ENCODE measurements around the gene SCRN2. TPM values are rescaled to one million over a fixed set of nuclear protein-coding genes. Genes with fewer than 3 reads are reported as not detected.

SCRN2 gene
- total and polyA plus RNA-seq, 2 of the 13 experiments (the other 11 are each of a cell fraction or from before 2014, with no cell fraction given): 21.7 to 29.5 TPM

DNA sequence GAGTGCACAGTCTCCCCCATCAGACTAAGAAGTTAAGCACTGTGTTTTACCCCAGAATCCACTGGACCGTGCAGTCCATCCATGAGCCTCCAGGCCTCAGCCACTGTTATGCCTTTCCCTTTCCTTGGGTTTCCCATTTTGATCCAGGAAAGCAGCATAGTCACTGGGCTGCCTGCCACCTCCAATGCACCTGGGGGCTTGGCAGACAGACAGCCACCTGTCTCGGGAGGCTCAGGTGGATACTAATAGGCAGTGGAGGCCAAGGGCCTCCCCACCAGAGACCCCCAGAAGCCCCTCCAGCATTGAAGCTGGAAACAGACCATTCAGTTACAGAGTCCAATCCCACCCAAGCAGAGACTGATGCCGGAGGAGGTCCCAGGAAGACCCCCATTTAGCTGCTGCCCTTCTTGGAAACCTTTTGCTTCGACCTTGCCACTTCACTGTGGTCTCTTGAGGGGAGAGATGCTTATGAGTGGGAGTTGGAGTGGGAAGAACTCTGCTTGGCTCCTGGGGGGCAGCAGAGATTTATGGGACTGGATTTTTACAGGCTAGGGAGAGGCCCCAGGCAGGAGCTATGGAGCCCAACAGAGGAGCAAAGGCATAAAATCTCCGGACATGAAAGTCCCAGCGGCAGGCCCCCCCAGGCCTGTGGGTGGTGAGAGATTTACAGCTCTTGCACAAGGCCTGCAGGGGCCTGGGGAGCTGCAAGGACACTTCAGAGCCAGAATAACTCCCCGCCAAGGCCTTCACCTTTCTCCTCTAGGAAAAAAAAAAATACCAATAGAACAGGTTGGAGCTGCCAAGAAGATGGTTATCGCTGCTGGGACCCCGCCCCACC, 42.7 kb upstream of the SCRN2 start:
- DNase-seq (ENCODE audit: low spot score): no peak
- no peak for FAIRE-seq
- ATAC-seq: no peak
- H3K4me3 ChIP-seq (replicated peaks in 1 of 3; ENCODE audit: insufficient read depth in 1 of 3, low read depth in 2 of 3, low read length in 3 of 3): no peak overlapping the region
- no peaks in the 10 kb centered on the region for H4K20me1 ChIP-seq (ENCODE audit: insufficient read depth, low read length)
- intact Hi-C loops (cut with micrococcal nuclease; ENCODE audit: unreplicated experiment): no loop called here
- 28% methylated on average over 9 of the region's 9 CpGs for WGBS (ENCODE audit: low lambda C conversion rate)
- CTCF ChIA-PET (ENCODE audit: low intra/inter-chr PET ratio, low total read pairs): no interaction called here
- POLR2A ChIA-PET: interaction anchor here (1.1 to 3.9 kb wide), 2 partner anchors 12 to 42 kb away, joined by 6 to 36 read pairs; partner anchors contain the start of genes SCRN2 and SP2
- H3K9me3 ChIP-seq (ENCODE audit: low read length): no peaks in the 10 kb centered on the region
- no peak overlapping the region for H2AFZ ChIP-seq (ENCODE audit: low read length)
- peaks cover 7 to 46% of the 10 kb centered on the region in 2 experiments; a peak in 4 of 5 replicates for H3K27me3 ChIP-seq (ENCODE audit: control insufficient read depth in 1 of 2, insufficient read depth in 2 of 2, low read length in 2 of 2)
- H3K36me3 ChIP-seq (replicated peaks in 1 of 2; ENCODE audit: control insufficient read depth in 1 of 2, insufficient read depth in 2 of 2, low read length in 2 of 2): no peaks in the 10 kb centered on the region
- no TSS peak for BruUV-seq (replicated peaks)
- in situ Hi-C loops (cut with HindIII; ENCODE audit: extremely low pct_ligation_motif_present, low pct_unique_long_range_greater_than_20kb): no loop called here
- no peaks in the 10 kb centered on the region for H3K79me2 ChIP-seq (ENCODE audit: insufficient read depth, low read length)
- TF ChIP-seq BCL3 (CRISPR knock-in tag; IDR thresholded peaks at IDR 0.05): no peak
- no peak for TF ChIP-seq KIAA2018 (CRISPR knock-in tag; IDR thresholded peaks at IDR 0.05; ENCODE audit: borderline replicate concordance)
- TF ChIP-seq, protein P1, sequence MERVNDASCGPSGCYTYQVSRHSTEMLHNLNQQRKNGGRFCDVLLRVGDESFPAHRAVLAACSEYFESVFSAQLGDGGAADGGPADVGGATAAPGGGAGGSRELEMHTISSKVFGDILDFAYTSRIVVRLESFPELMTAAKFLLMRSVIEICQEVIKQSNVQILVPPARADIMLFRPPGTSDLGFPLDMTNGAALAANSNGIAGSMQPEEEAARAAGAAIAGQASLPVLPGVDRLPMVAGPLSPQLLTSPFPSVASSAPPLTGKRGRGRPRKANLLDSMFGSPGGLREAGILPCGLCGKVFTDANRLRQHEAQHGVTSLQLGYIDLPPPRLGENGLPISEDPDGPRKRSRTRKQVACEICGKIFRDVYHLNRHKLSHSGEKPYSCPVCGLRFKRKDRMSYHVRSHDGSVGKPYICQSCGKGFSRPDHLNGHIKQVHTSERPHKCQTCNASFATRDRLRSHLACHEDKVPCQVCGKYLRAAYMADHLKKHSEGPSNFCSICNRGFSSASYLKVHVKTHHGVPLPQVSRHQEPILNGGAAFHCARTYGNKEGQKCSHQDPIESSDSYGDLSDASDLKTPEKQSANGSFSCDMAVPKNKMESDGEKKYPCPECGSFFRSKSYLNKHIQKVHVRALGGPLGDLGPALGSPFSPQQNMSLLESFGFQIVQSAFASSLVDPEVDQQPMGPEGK (CRISPR knock-in tag; IDR thresholded peaks at IDR 0.05): 0 out of 2 replicates have a peak, but pooled peaks have one; percentile 23
- no peak for TF ChIP-seq MED8 (CRISPR knock-in tag; IDR thresholded peaks at IDR 0.05; ENCODE audit: insufficient replicate concordance)
- no peak for TF ChIP-seq ZNF496 (CRISPR knock-in tag; IDR thresholded peaks at IDR 0.05; ENCODE audit: insufficient replicate concordance)
- peaks cover 32% of the 10 kb centered on the region for H3K4me1 ChIP-seq (ENCODE audit: insufficient read depth, low read length)
- no peak overlapping the region for H3K27ac ChIP-seq (ENCODE audit: extremely low read length, insufficient read depth, low read length)
- no peak overlapping the region for H3K4me2 ChIP-seq (ENCODE audit: low read depth, low read length)
- no peak overlapping the region for H3K9ac ChIP-seq (ENCODE audit: insufficient read depth, low read depth, low read length)

Measured in HepG2 (cell line).